Measurements from ENCODE around the gene CGNL1.

The CGNL1 gene

DNA sequence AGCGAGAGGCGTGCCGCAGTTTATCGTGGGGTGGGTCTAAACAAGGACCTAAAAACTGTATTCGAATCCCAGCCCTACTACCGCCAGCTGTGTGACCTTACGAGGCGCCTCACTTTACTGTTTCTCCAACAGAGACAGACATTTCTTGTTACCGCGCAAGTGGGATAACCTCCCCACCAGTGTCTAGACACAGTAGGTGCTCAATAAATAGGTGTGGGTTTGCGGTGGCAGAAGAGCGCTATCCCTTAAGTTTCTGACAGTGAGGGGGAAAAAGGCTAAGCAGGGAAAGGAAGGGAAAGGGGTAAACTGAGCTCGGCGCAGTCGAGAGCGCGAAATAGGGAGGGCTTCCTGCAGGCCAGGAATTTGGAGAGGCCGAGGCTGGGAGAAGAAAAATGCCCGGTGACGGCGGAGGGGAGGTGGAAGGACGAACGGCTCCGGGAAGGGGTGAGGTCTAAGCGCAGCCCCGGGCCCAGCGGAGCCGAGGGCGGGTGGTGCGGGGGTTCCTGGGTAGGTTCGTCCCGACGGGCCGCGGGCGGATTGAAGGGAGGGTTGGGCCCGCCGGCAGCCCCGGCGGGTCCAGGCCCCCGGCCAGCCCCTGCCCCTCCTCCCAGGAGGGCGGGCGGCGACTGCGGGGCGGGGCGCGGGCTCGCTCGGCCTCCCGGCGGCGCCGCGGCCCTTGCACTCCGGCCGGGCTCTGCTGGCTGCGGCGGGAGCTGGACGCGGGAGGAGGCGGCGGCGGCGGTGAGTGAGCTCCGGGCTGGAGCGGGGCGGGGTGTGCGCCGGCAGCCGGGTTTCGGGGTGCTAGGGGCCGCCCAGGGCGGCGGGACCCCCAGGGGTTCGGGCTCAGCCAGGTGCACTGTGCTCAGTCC is at the start of gene CGNL1:
CGNL1 (plus strand) TSS at position 679 of the 869 bp plus-strand sequence. CDS start 61,495 bp downstream, outside the sequence.
- H3K4me3 ChIP-seq (ENCODE audit: low read depth, low read length), result peak within 1 kb of the TSS; percentile 58
- POLR2A ChIA-PET, result interaction anchor here (0.7 kb wide), 1 partner anchor 67 kb away, joined by 4 read pairs; no protein-coding TSS in a partner anchor
- no peak for DNase-seq (ENCODE audit: low read depth, low spot score)
- CTCF ChIA-PET, result interaction anchor here (0.7 to 2.0 kb wide), 5 partner anchors 12 to 166 kb away, joined by 3 to 6 read pairs (median 3); no protein-coding TSS in a partner anchor
- TF ChIP-seq CTCF (IDR thresholded peaks at IDR 0.05; ENCODE audit: insufficient read depth, low read length, missing control alignments), result no peak

GRCh38 chr15:57327985-57328471 is 48.3 kb upstream of the CGNL1 start:
- POLR2A ChIA-PET, result no interaction called here
- DNase-seq (ENCODE audit: low read depth, low spot score), result peak; percentile 94
- TF ChIP-seq CTCF (IDR thresholded peaks at IDR 0.05; ENCODE audit: insufficient read depth, low read length, missing control alignments), result no peak
- H3K4me3 ChIP-seq (ENCODE audit: low read depth, low read length), result no peak overlapping the region; the same call in 1 of the 2 replicates
- CTCF ChIA-PET, result interaction anchor here (0.8 to 7.1 kb wide), 11 partner anchors 10 to 837 kb away, joined by 3 to 57 read pairs (median 4); no protein-coding TSS in a partner anchor

- ChIA-PET CTCF (interaction anchor here (0.8 to 7.1 kb wide), 11 partner anchors 10 to 837 kb away, joined by 3 to 57 read pairs (median 4); no protein-coding TSS in a partner anchor), POLR2A (no interaction called here)
- DNase-seq (ENCODE audit: low read depth, low spot score), result no peak
- H3K4me3 ChIP-seq (ENCODE audit: low read depth, low read length), result no peak overlapping the region
- TF ChIP-seq CTCF (IDR thresholded peaks at IDR 0.05; ENCODE audit: insufficient read depth, low read length, missing control alignments), result no peak
Measured at GRCh38 chr15:57328479-57328878, 47.8 kb upstream of the CGNL1 start.

GRCh38 chr15:57328897-57329296 is 47.4 kb upstream of the CGNL1 start:
- no peak for DNase-seq (ENCODE audit: low read depth, low spot score)
- CTCF ChIA-PET, result interaction anchor here (0.8 to 7.1 kb wide), 9 partner anchors 9 to 837 kb away, joined by 3 to 57 read pairs (median 5); no protein-coding TSS in a partner anchor

DNA sequence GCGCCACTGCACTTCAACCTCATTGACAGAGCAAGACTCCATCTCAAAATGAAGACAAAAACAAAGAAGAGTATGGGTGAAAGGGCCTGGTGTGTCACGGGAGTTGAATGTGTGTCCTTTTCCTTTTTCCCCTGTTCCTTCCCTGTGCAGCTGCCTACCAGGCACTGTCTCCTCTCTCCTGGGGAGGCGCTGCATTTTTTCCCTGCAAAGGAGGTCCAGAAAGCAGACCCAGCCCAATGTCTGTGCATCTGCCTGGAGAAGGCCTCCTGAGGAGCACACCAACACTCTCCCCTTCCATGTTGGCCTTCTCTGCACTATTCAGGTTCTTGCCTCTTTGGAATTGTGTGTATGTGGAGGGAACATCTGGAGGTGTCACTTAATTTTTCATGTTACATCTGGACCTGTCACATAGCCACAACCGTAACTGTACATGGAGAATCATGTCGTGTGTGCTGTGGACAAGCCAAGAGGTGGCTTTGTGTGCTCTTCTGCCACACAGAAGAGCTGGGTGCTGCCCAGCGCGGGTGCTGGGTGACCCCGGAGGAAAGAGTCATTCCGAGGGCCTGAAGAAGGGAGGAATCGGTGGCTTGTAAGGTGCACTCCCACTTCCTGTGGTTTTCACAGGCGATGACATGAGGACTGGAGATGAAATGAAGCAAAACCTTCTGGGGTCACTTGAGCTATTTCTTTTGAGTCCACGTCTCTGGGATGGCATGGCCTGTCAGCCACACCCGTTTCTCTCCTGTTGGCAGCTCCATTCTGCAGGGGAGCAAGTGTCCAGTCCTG is 46.5 kb upstream of the CGNL1 start:
- no peak for TF ChIP-seq CTCF (IDR thresholded peaks at IDR 0.05; ENCODE audit: insufficient read depth, low read length, missing control alignments)
- ChIA-PET CTCF (interaction anchor here (1.0 to 7.1 kb wide), 7 partner anchors 8 to 839 kb away, joined by 3 to 57 read pairs (median 4); no protein-coding TSS in a partner anchor), POLR2A (no interaction called here)
- no peak for DNase-seq (ENCODE audit: low read depth, low spot score)
- H3K4me3 ChIP-seq (ENCODE audit: low read depth, low read length), result no peak overlapping the region

More at GRCh38 chr15:57328897-57329296, 47.4 kb upstream of the CGNL1 start:
- POLR2A ChIA-PET, result interaction anchor here (0.6 kb wide), 1 partner anchor 438 kb away, joined by 4 read pairs; no protein-coding TSS in a partner anchor
- TF ChIP-seq CTCF (IDR thresholded peaks at IDR 0.05; ENCODE audit: insufficient read depth, low read length, missing control alignments), result no peak
- H3K4me3 ChIP-seq (ENCODE audit: low read depth, low read length), result no peak overlapping the region
